Measurements from ENCODE around the gene VAMP5.

VAMP5 gene

DNA sequence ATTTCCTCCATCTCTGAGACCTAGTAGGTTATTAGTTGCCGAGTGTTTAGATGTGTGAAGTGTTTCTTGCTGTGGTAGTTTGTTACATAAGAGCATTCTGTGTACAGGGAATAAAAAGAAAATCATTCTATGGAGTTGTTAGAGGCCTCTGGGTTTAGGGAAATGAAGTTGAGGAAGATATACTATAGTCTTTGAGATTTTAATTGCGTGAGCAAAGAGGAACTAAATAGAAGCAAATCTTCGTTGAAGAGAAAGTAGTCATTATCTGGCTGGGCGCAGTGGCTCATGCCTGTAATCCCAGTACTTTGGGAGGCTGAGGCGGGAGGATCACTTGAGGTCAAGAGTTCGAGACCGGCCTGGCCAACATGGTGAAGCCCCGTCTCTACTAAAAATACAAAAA, 50.8 kb downstream of the VAMP5 start:
- no peak for DNase-seq (ENCODE audit: low read depth)
- TF ChIP-seq, protein P1, sequence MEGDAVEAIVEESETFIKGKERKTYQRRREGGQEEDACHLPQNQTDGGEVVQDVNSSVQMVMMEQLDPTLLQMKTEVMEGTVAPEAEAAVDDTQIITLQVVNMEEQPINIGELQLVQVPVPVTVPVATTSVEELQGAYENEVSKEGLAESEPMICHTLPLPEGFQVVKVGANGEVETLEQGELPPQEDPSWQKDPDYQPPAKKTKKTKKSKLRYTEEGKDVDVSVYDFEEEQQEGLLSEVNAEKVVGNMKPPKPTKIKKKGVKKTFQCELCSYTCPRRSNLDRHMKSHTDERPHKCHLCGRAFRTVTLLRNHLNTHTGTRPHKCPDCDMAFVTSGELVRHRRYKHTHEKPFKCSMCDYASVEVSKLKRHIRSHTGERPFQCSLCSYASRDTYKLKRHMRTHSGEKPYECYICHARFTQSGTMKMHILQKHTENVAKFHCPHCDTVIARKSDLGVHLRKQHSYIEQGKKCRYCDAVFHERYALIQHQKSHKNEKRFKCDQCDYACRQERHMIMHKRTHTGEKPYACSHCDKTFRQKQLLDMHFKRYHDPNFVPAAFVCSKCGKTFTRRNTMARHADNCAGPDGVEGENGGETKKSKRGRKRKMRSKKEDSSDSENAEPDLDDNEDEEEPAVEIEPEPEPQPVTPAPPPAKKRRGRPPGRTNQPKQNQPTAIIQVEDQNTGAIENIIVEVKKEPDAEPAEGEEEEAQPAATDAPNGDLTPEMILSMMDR (IDR thresholded peaks at IDR 0.05; ENCODE audit: control insufficient read depth, insufficient read depth, low read depth, low read length, missing control alignments) = no peak
- H3K4me3 ChIP-seq (ENCODE audit: control insufficient read depth, low read depth, low read length) = no peak overlapping the region

DNA sequence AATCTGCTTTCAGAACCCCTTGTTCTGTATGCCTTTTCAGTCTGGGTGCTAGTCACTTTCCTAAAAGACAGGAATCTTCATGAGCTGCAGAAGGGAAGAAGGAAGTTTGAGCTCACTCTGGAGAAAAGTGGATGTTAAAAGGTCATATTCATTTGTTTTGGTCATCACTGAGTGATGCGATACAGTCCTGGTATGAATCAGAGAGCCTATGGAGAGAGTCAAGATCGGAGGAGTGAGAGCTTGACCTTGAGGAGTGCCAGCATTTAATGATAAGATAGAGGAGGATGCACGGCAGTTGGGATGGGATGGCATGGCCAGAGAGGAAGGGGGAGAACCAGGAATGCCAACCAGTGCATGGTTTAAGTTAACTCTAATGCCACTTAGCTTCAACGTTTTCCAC, 51.4 kb downstream of the VAMP5 start:
- no peak overlapping the region for H3K4me3 ChIP-seq (ENCODE audit: control insufficient read depth, low read depth, low read length)
- TF ChIP-seq, protein P1 (IDR thresholded peaks at IDR 0.05; ENCODE audit: control insufficient read depth, insufficient read depth, low read depth, low read length, missing control alignments) = no peak

DNA sequence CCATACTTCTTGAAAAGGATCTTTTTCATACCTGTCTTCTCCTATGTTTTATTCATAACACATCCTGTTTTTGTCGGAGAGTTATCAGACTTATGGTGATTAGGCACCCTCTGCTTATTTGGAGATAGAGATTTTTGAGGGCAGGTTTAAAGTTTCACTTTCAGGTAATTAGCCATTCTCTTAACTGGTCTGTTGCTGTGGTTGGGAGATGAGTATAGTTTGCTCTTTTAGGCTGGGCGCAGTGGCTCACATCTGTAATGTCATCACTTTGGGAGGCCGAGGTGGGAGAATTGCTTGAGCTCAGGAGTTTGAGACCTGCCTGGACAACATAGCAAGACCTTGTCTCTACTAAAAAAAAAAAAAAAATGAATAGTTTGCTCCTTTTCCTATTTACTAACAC, 58.5 kb downstream of the VAMP5 start:
- TF ChIP-seq, protein P1 (IDR thresholded peaks at IDR 0.05; ENCODE audit: control insufficient read depth, insufficient read depth, low read depth, low read length, missing control alignments) = no peak
- DNase-seq (ENCODE audit: low read depth) = no peak
- no peak overlapping the region for H3K4me3 ChIP-seq (ENCODE audit: control insufficient read depth, low read depth, low read length)

More for the DNA sequence above, 51.4 kb downstream of the VAMP5 start:
- no peak for DNase-seq (ENCODE audit: low read depth)

Measured in AG09309 (cell line).